ENCODE measurements around the gene BOLL.

The BOLL gene

GRCh38 chr2:197810016-197810415 is 24.9 kb upstream of the BOLL start:
- Histone ChIP-seq H3K4me1 (ENCODE audit: control insufficient read depth in 2 of 2, insufficient read depth in 2 of 2, low read length in 2 of 2) (no peaks in the 10 kb centered on the region), H3K27me3 (ENCODE audit: control insufficient read depth in 2 of 2, insufficient read depth in 2 of 2, low read length in 2 of 2) (peaks cover 7% of the 10 kb centered on the region in 2 donors), H3K9me3 (ENCODE audit: control insufficient read depth in 2 of 2, low read length in 2 of 2) (no peaks in the 10 kb centered on the region), H3K36me3 (ENCODE audit: control insufficient read depth in 2 of 2, insufficient read depth in 2 of 2, low read length in 2 of 2) (no peaks in the 10 kb centered on the region), H3K9ac (ENCODE audit: low read depth in 1 of 2, low read length in 2 of 2) (no peak overlapping the region), H3K4me3 (ENCODE audit: low read length in 2 of 2) (no peak overlapping the region), H3K27ac (ENCODE audit: low read depth in 2 of 2, low read length in 2 of 2) (no peak overlapping the region)

GRCh38 chr2:197809064-197809463 is 23.9 kb upstream of the BOLL start:
- H3K4me1 ChIP-seq (ENCODE audit: control insufficient read depth in 2 of 2, insufficient read depth in 2 of 2, low read length in 2 of 2), result peaks cover 0 to under 1% of the 10 kb centered on the region in 2 donors
- no peaks in the 10 kb centered on the region for H3K36me3 ChIP-seq (ENCODE audit: control insufficient read depth in 2 of 2, insufficient read depth in 2 of 2, low read length in 2 of 2)
- H3K9me3 ChIP-seq (ENCODE audit: control insufficient read depth in 2 of 2, low read length in 2 of 2), result no peaks in the 10 kb centered on the region
- H3K9ac ChIP-seq (ENCODE audit: low read depth in 1 of 2, low read length in 2 of 2), result no peak overlapping the region
- no peak overlapping the region for H3K4me3 ChIP-seq (ENCODE audit: low read length in 2 of 2)
- H3K27ac ChIP-seq (ENCODE audit: low read depth in 2 of 2, low read length in 2 of 2), result no peak overlapping the region
- H3K27me3 ChIP-seq (ENCODE audit: control insufficient read depth in 2 of 2, insufficient read depth in 2 of 2, low read length in 2 of 2), result peaks cover 7% of the 10 kb centered on the region in 2 donors

DNA sequence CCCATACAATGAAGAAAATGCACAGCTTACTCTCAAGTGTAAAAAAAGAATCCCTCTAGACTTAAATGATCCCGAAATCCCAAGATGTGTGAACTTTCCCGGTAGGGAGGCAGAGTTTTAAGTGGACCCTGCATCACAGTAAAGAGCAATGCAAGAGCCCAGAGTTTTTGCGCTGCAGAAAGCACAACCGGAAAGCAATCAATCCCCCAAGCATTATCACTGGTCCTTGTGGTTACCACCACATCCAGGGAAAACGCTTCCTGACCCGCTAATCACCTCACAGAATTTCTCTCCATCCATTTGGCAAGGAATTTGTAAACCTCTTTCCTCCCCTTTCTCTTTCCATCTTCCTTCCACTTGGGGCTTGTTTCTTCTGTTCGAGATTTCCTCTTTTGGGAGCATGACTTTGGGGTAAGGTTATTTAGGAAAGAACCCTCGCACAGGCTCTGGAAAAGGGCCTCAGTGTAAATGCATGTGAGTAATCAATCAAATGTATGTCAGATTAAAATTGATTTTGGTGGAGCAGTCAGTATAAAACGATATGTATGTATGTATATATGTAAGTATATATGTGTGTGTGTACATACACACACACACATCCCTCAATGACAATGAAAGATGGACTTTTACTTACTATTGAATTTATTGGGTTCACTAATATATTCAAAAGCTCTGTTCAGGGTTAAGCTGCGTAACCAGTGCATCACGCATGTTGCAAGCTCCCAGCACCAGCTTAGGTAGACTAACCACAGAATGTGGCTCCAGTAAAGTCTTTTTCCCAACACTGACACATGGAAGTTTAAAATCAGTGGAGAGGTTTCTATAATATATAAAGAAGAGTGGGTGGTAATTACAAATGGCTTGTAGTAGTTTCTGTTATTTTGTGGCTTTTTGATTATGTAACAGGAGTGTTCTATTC is 20.9 kb upstream of the BOLL start:
- H3K27me3 ChIP-seq (ENCODE audit: control insufficient read depth in 2 of 2, insufficient read depth in 2 of 2, low read length in 2 of 2), result peaks cover 7% of the 10 kb centered on the region in 2 donors
- H3K36me3 ChIP-seq (ENCODE audit: control insufficient read depth in 2 of 2, insufficient read depth in 2 of 2, low read length in 2 of 2), result no peaks in the 10 kb centered on the region
- peaks cover 2 to 4% of the 10 kb centered on the region in 2 donors for H3K4me1 ChIP-seq (ENCODE audit: control insufficient read depth in 2 of 2, insufficient read depth in 2 of 2, low read length in 2 of 2)
- H3K27ac ChIP-seq (ENCODE audit: low read depth in 2 of 2, low read length in 2 of 2), result no peak overlapping the region
- peak overlapping the region in 1 of 2 donors; percentile 52 for H3K9ac ChIP-seq (ENCODE audit: low read depth in 1 of 2, low read length in 2 of 2)
- H3K9me3 ChIP-seq (ENCODE audit: control insufficient read depth in 2 of 2, low read length in 2 of 2), result no peaks in the 10 kb centered on the region
- peak overlapping the region; percentile 64 to 68 for H3K4me3 ChIP-seq (ENCODE audit: low read length in 2 of 2)

DNA sequence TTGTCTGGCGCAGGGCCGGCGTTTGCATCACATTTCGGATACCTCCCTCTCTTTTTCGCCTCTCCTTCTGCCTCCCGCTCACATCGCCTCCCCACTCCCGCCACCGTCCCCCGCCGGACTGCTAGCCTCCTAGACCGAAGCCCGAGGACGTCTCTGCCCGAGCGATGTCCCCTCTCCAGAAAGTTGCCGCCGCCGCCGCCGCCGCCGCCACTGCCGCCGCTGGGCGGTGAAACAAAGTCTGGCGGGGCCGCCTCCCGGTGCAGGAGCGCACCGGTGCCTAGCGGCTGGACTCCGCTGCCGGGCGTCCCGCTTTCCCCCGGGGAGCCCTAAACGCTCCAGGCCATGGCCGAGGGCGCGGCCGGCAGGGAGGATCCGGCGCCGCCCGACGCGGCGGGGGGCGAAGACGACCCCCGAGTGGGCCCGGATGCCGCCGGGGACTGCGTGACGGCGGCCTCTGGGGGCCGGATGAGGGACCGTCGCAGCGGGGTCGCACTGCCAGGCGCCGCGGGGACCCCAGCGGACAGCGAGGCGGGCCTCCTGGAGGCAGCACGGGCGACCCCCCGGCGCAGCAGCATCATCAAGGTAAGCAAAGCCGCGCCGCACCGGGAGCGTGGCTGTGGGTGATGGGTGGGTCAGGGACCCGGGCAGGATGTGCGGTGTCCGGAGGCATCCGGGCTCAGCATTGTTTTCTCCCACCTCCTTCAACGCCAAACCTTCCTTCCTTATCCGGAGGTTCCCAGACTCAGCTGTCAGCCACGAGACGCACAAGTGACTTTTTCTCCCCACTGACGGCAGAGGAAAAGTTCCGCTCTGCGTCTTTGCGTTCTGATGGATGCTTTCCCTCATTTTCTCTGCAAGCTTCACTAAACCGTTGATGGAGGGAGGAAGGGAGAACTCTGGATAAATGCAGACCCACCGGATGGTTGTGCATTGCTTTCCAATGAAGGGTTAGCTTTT is 19.9 kb upstream of the BOLL start:
- Histone ChIP-seq H3K4me3 (ENCODE audit: low read length in 2 of 2) (peak overlapping the region; percentile 64 to 68), H3K9ac (ENCODE audit: low read depth in 1 of 2, low read length in 2 of 2) (peak overlapping the region in 1 of 2 donors; percentile 52), H3K27ac (ENCODE audit: low read depth in 2 of 2, low read length in 2 of 2) (peak overlapping the region in 1 of 2 donors; percentile 25), H3K27me3 (ENCODE audit: control insufficient read depth in 2 of 2, insufficient read depth in 2 of 2, low read length in 2 of 2) (peaks cover 7% of the 10 kb centered on the region in 2 donors), H3K9me3 (ENCODE audit: control insufficient read depth in 2 of 2, low read length in 2 of 2) (no peaks in the 10 kb centered on the region), H3K36me3 (ENCODE audit: control insufficient read depth in 2 of 2, insufficient read depth in 2 of 2, low read length in 2 of 2) (no peaks in the 10 kb centered on the region), H3K4me1 (ENCODE audit: control insufficient read depth in 2 of 2, insufficient read depth in 2 of 2, low read length in 2 of 2) (peaks cover 2 to 4% of the 10 kb centered on the region in 2 donors)

DNA sequence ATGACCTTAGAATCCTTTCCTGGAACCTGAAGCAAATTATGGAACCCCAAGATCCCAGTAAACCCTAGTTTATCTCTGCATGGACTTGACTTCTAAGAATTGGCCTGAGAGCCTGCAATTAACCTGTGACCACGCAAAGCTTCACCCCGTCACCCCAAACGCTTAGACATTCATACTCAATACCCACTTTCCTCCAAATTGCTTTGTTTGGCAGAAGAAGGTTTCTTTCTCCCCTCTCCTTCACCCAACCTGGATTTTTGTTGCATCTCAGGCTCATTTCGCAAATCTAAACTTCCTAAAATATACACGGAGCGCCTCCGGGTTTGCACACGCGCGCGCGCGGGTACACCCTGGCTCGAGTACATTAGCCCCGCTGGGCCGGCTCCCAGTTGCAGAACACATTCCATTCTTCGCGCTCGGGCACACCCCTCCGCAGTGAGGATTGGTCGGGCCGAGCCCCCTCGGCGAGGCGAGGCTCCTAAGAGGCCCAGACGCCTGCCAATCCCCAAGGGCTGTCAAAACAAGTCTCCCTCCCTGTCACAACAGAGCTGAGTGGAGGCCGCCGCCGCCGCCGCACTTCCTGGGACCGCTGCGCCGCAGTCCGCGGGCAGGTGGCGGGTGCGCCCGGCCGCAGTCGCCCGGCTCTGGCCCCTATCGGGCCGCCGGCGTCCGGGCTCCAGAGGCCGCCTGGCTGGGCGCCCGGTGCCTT is 19.1 kb upstream of the BOLL start, which contains the start of gene PLCL1:
Gene PLCL1, plus strand, starts transcription at position 545 of the 709 bp plus-strand sequence.
- no peaks in the 10 kb centered on the region for H3K36me3 ChIP-seq (ENCODE audit: control insufficient read depth in 2 of 2, insufficient read depth in 2 of 2, low read length in 2 of 2)
- H3K27me3 ChIP-seq (ENCODE audit: control insufficient read depth in 2 of 2, insufficient read depth in 2 of 2, low read length in 2 of 2), result peaks cover 7% of the 10 kb centered on the region in 2 donors
- H3K4me1 ChIP-seq (ENCODE audit: control insufficient read depth in 2 of 2, insufficient read depth in 2 of 2, low read length in 2 of 2), result peaks cover 2 to 4% of the 10 kb centered on the region in 2 donors
- H3K9ac ChIP-seq (ENCODE audit: low read depth in 1 of 2, low read length in 2 of 2), result peak within 1 kb of the TSS in 1 of 2 donors; percentile 52
- H3K4me3 ChIP-seq (ENCODE audit: low read length in 2 of 2), result peak within 1 kb of the TSS; percentile 64 to 73
- no peaks in the 10 kb centered on the region for H3K9me3 ChIP-seq (ENCODE audit: control insufficient read depth in 2 of 2, low read length in 2 of 2)
- peak within 1 kb of the TSS in 1 of 2 donors; percentile 25 for H3K27ac ChIP-seq (ENCODE audit: low read depth in 2 of 2, low read length in 2 of 2)

DNA sequence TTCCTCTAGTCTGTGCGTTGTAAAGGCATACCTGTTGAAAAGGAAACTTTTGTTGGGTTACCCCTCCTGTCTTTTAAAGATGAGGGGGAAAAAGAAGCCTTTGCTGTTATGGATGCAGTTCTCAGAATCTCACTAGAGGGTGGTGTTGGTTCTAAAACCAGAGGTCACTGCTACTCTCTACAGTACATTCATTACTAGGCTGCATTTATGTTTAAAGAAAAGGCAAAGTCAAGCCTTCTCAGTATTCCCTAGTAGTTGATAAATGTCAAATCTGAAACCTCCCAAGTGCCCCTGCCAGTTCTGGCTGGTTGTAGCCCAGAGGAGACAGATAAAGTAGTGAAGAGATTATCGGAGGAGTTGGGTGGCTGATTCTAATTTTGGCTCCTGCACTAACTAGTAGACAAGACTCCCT is 17.9 kb upstream of the BOLL start:
- Histone ChIP-seq H3K4me3 (ENCODE audit: low read length in 2 of 2) (no peak overlapping the region), H3K9me3 (ENCODE audit: control insufficient read depth in 2 of 2, low read length in 2 of 2) (no peaks in the 10 kb centered on the region), H3K36me3 (ENCODE audit: control insufficient read depth in 2 of 2, insufficient read depth in 2 of 2, low read length in 2 of 2) (no peaks in the 10 kb centered on the region), H3K27me3 (ENCODE audit: control insufficient read depth in 2 of 2, insufficient read depth in 2 of 2, low read length in 2 of 2) (peaks cover 4 to 7% of the 10 kb centered on the region in 2 donors), H3K4me1 (ENCODE audit: control insufficient read depth in 2 of 2, insufficient read depth in 2 of 2, low read length in 2 of 2) (peaks cover 2 to 4% of the 10 kb centered on the region in 2 donors), H3K27ac (ENCODE audit: low read depth in 2 of 2, low read length in 2 of 2) (no peak overlapping the region), H3K9ac (ENCODE audit: low read depth in 1 of 2, low read length in 2 of 2) (no peak overlapping the region)

DNA sequence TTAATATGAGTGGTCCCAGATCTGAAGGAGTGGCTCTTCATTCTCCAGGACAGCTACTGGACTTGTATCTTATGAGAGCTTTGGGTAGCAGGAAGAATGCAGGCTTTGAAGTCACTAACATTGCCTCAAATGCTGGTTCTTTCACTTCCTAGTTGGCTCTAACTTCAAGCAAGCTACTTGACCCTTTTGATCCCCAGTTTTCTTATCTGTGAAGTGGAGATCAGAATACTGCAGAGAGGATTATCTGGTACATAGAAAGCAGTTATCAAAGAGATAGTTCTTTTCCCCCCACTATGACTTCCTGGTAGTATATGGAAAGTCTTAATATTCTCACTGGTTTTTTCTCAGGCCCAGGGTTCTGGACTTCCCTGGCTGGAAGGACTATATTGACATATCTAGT is 15.9 kb upstream of the BOLL start:
- no peak overlapping the region for H3K9ac ChIP-seq (ENCODE audit: low read depth in 1 of 2, low read length in 2 of 2)
- H3K27me3 ChIP-seq (ENCODE audit: control insufficient read depth in 2 of 2, insufficient read depth in 2 of 2, low read length in 2 of 2), result peaks cover under 1 to 7% of the 10 kb centered on the region in 2 donors
- no peaks in the 10 kb centered on the region for H3K9me3 ChIP-seq (ENCODE audit: control insufficient read depth in 2 of 2, low read length in 2 of 2)
- no peak overlapping the region for H3K27ac ChIP-seq (ENCODE audit: low read depth in 2 of 2, low read length in 2 of 2)
- no peaks in the 10 kb centered on the region for H3K36me3 ChIP-seq (ENCODE audit: control insufficient read depth in 2 of 2, insufficient read depth in 2 of 2, low read length in 2 of 2)
- no peak overlapping the region for H3K4me3 ChIP-seq (ENCODE audit: low read length in 2 of 2)
- peaks cover 2 to 4% of the 10 kb centered on the region in 2 donors for H3K4me1 ChIP-seq (ENCODE audit: control insufficient read depth in 2 of 2, insufficient read depth in 2 of 2, low read length in 2 of 2)

- Histone ChIP-seq H3K27ac (ENCODE audit: low read depth in 2 of 2, low read length in 2 of 2) (no peak overlapping the region), H3K36me3 (ENCODE audit: control insufficient read depth in 2 of 2, insufficient read depth in 2 of 2, low read length in 2 of 2) (no peaks in the 10 kb centered on the region), H3K4me3 (ENCODE audit: low read length in 2 of 2) (no peak overlapping the region), H3K9me3 (ENCODE audit: control insufficient read depth in 2 of 2, low read length in 2 of 2) (no peaks in the 10 kb centered on the region), H3K27me3 (ENCODE audit: control insufficient read depth in 2 of 2, insufficient read depth in 2 of 2, low read length in 2 of 2) (no peaks in the 10 kb centered on the region), H3K4me1 (ENCODE audit: control insufficient read depth in 2 of 2, insufficient read depth in 2 of 2, low read length in 2 of 2) (peaks cover 2 to 4% of the 10 kb centered on the region in 2 donors), H3K9ac (ENCODE audit: low read depth in 1 of 2, low read length in 2 of 2) (no peak overlapping the region)
These were observed 15.0 kb upstream of the BOLL start for GRCh38 chr2:197800091-197800490.

GRCh38 chr2:197799068-197799467 is 13.9 kb upstream of the BOLL start:
- H3K36me3 ChIP-seq (ENCODE audit: control insufficient read depth in 2 of 2, insufficient read depth in 2 of 2, low read length in 2 of 2), result no peaks in the 10 kb centered on the region
- H3K9me3 ChIP-seq (ENCODE audit: control insufficient read depth in 2 of 2, low read length in 2 of 2), result no peaks in the 10 kb centered on the region
- no peaks in the 10 kb centered on the region for H3K27me3 ChIP-seq (ENCODE audit: control insufficient read depth in 2 of 2, insufficient read depth in 2 of 2, low read length in 2 of 2)
- H3K9ac ChIP-seq (ENCODE audit: low read depth in 1 of 2, low read length in 2 of 2), result no peak overlapping the region
- peaks cover 2 to 3% of the 10 kb centered on the region in 2 donors for H3K4me1 ChIP-seq (ENCODE audit: control insufficient read depth in 2 of 2, insufficient read depth in 2 of 2, low read length in 2 of 2)
- H3K27ac ChIP-seq (ENCODE audit: low read depth in 2 of 2, low read length in 2 of 2), result no peak overlapping the region
- no peak overlapping the region for H3K4me3 ChIP-seq (ENCODE audit: low read length in 2 of 2)

Data from mucosa of rectum (tissue), 2 donors.